Kidney (tissue), 14 donors: ENCODE results near the gene ITCH. TPM values are rescaled to one million over a fixed set of nuclear protein-coding genes. Genes with fewer than 3 reads are reported as not detected.
"Not testable (repeated sequence)": the region's sequence is repeated elsewhere in the genome, so short reads cannot be mapped to it uniquely, and the experiment has no call there.

ENCODE experiments used
- DNase-seq, 5 donors: peaks; one replicate each; pipeline ENCODE4 v3.0.0-alpha.2; 2013 to 2020
- FAIRE-seq: peaks from 2 replicates; lab custom pipeline; 2012; peaks lifted over from hg19 to GRCh38; lab: Jason Lieb, UNC
- H3K27ac ChIP-seq, 2 donors: one replicate each; pipeline ENCODE4 v1.7.0; 2013; ENCODE audit warnings: low read depth in 2 of 2, low read length in 2 of 2, inconsistent platforms in 1 of 2
- H3K27me3 ChIP-seq: one replicate; pipeline ENCODE4 v1.7.1; 2013; ENCODE audit warnings: low read length, inconsistent platforms; ENCODE audit not compliant: control insufficient read depth, insufficient read depth
- H3K36me3 ChIP-seq, 3 donors: one replicate each; pipeline versions ENCODE4 v1.7.0 to v1.7.1; 2013; ENCODE audit warnings: low read length in 3 of 3, control low read depth in 1 of 3, inconsistent platforms in 1 of 3; ENCODE audit not compliant: insufficient read depth in 3 of 3, control insufficient read depth in 2 of 3
- H3K4me1 ChIP-seq, 3 donors: one replicate each; pipeline versions ENCODE4 v1.7.0 to v1.7.1; 2013; ENCODE audit warnings: low read length in 3 of 3, inconsistent platforms in 1 of 3, low read depth in 1 of 3; ENCODE audit not compliant: control insufficient read depth in 2 of 3, insufficient read depth in 2 of 3
- H3K4me3 ChIP-seq, 3 donors: one replicate each; pipeline versions ENCODE4 v1.7.0 to v1.8.1; 2013; ENCODE audit warnings: low read length in 3 of 3, control low read depth in 1 of 3, inconsistent platforms in 1 of 3
- H3K9ac ChIP-seq, 3 donors: one replicate each; pipeline versions ENCODE4 v1.7.0 to v1.7.1; 2013; ENCODE audit warnings: low read length in 3 of 3, control low read depth in 1 of 3, inconsistent platforms in 1 of 3
- H3K9me3 ChIP-seq, 3 donors: one replicate each; pipeline versions ENCODE4 v1.7.0 to v1.7.1; 2013; ENCODE audit warnings: low read length in 3 of 3, control low read depth in 1 of 3, inconsistent platforms in 1 of 3; ENCODE audit not compliant: control insufficient read depth in 2 of 3, insufficient read depth in 1 of 3
- intact Hi-C: fragments of 100-400 bp; cut with DNase I; formaldehyde crosslinking; loops from one replicate; pipeline ENCODE4 v1.11.1; 2022
- polyA plus RNA-seq: library from polyadenylated mRNA; stranded (reverse); fragments of 350-450 nt; fragmentation: Illumina TruSeq; extraction: RNeasy Lipid Tissue Mini Kit (QIAGEN cat#74804); gene quantifications from one replicate; pipeline ENCODE4 v1.2.3, GENCODE V29; 2014; ENCODE audit warnings: low read depth, low replicate concordance; ENCODE audit not compliant: insufficient read depth
- total RNA-seq: library from RNA; stranded (reverse); fragmentation: NEBNext Ultra II Directional; extraction: Animal tissue kit (Norgen Biotek cat#: 25700); gene quantifications from one replicate; pipeline ENCODE4 v1.2.1, GENCODE V29; 2021
- TF ChIP-seq, protein P1 (sequence below): IDR thresholded peaks from 3 replicates; pipeline ENCODE4 v1.5.1; 2012; ENCODE audit warnings: mild to moderate bottlenecking, moderate library complexity, borderline replicate concordance; ENCODE audit not compliant: insufficient read depth; ENCODE audit errors: extremely low read depth
- donor health status: control.
- donor health status: control.
- donor health status: control.
- donor health status: control.
- donor health status: control.
- donor health status: DM: yes; HTN: yes; CAD: no.
- donor health status: Normal renal cell carcinoma (clear cell type).

The ITCH gene
- total and polyA plus RNA-seq, 2 donors from 2014 or later: 10.1 to 63.1 TPM

DNA sequence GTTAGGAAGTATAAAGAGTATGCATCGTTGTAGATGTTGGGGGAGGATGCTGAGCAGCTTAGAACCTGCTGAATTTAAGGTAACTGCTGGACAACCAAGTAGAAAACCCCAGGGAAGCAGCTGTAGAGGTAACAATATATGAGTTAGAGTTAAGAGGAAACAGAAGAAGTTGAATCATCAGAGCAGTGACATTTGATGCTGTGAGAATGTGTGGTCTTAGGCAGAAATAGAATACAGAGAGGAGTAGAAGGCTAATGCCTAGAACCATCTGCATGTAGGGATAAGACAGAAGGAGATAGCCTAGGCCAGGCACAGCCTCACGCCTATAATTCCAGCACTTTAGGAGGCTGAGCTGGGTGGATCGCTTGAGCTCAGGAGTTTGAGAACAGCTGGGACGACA lies 130.6 kb downstream of the ITCH start:
- Histone ChIP-seq H3K4me1 (no peaks in the 10 kb centered on the region), H3K4me3 (no peak overlapping the region), H3K27me3 (no peaks in the 10 kb centered on the region), H3K9ac (no peak overlapping the region), H3K36me3 (peaks cover 16 to 41% (median 18%) of the 10 kb centered on the region in 3 donors), H3K9me3 (no peaks in the 10 kb centered on the region), H3K27ac (no peak overlapping the region)
- intact Hi-C loops: no loop called here
- no peak for DNase-seq
- no peak for FAIRE-seq
- TF ChIP-seq, protein P1, sequence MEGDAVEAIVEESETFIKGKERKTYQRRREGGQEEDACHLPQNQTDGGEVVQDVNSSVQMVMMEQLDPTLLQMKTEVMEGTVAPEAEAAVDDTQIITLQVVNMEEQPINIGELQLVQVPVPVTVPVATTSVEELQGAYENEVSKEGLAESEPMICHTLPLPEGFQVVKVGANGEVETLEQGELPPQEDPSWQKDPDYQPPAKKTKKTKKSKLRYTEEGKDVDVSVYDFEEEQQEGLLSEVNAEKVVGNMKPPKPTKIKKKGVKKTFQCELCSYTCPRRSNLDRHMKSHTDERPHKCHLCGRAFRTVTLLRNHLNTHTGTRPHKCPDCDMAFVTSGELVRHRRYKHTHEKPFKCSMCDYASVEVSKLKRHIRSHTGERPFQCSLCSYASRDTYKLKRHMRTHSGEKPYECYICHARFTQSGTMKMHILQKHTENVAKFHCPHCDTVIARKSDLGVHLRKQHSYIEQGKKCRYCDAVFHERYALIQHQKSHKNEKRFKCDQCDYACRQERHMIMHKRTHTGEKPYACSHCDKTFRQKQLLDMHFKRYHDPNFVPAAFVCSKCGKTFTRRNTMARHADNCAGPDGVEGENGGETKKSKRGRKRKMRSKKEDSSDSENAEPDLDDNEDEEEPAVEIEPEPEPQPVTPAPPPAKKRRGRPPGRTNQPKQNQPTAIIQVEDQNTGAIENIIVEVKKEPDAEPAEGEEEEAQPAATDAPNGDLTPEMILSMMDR: no peak

DNA sequence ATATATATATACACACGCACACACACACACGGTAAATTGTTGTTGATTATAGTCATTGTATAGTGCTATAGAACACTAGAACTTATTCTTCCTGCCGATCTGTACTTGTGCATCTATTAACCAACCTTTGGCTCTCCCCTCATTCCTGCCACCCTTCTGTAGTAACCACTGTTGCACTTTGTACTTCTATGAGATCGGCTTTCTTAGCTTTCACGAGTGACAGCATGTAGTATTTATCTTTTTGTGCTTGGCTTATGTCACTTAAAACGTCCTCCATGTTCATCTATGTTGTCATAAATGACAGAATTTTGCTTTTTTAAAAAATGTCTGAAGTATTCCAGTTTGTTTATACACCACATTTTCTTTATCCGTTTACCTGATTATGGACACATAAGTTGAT lies 132.2 kb downstream of the ITCH start:
- no peaks in the 10 kb centered on the region for H3K9me3 ChIP-seq
- no peak overlapping the region for H3K27ac ChIP-seq
- TF ChIP-seq, protein P1: no peak
- FAIRE-seq (no peak), DNase-seq (no peak)
- intact Hi-C loops: no loop called here
- H3K9ac ChIP-seq: no peak overlapping the region
- no peaks in the 10 kb centered on the region for H3K27me3 ChIP-seq
- H3K4me3 ChIP-seq: no peak overlapping the region
- H3K36me3 ChIP-seq: peaks cover 15 to 30% (median 16%) of the 10 kb centered on the region in 3 donors
- no peaks in the 10 kb centered on the region for H3K4me1 ChIP-seq

DNA sequence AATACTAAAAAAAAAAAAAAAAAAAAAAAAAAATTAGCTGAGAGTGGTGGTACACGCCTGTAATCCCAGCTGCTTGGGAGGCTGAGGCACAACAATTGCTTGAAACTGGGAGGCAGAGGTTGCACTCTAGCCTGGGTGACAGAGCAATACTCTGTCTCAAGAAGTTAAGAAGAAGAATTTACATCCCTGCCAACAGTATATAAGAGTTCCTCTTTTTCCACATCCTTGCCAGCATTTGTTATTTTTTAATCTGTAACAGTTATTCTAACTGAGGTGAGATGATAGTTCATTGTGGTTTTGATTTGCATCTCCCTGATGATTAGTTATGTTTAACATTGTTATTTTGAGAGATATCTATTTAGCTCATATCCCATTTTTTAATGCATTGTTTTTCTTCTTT lies 132.8 kb downstream of the ITCH start:
- intact Hi-C loops: no loop called here
- H3K4me3 ChIP-seq: no peak overlapping the region
- FAIRE-seq: no peak
- no peaks in the 10 kb centered on the region for H3K4me1 ChIP-seq
- DNase-seq: no peak
- no peak overlapping the region for H3K27ac ChIP-seq
- no peaks in the 10 kb centered on the region for H3K27me3 ChIP-seq
- TF ChIP-seq, protein P1: no peak
- peaks cover 10 to 25% (median 19%) of the 10 kb centered on the region in 3 donors for H3K36me3 ChIP-seq
- H3K9me3 ChIP-seq: peaks cover 0 to 2% (median 0%) of the 10 kb centered on the region in 3 donors
- H3K9ac ChIP-seq: no peak overlapping the region

DNA sequence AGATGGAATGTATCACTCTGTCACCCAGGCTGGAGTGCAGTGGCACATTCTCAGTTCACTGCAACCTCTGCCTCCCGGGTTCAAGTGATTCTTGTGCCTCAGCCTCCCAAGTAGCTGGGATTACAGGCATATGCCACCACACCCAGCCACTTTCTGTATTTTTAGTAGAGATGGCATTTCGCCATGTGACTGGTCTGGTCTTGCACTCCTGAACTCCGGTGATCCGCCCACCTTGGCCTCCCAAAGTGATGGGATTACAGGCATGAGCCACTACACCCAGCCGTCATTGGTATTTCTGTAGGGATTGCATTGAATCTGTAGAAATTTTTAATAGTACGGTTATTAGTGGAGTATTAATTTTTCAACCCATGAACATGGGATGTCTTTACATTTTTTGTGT lies 134.5 kb downstream of the ITCH start:
- intact Hi-C loops, FAIRE-seq, DNase-seq, H3K27me3 ChIP-seq, H3K4me1 ChIP-seq, H3K4me3 ChIP-seq, H3K27ac ChIP-seq, H3K9me3 ChIP-seq, H3K9ac ChIP-seq: not testable (repeated sequence)
- peaks cover 8 to 22% (median 16%) of the 10 kb centered on the region in 3 donors for H3K36me3 ChIP-seq
